WI38 (cell line): ENCODE results near the gene PLA2G2D.

Experiments used
- H3K4me3 ChIP-seq: 2 replicates; pipeline ENCODE4 v1.5.1; 2011; ENCODE audit warnings: low read depth, mild to moderate bottlenecking, control low read depth, low read length
- CTCF ChIP-seq: IDR thresholded peaks from 2 replicates; pipeline ENCODE4 v1.5.1; 2012; ENCODE audit warnings: low read depth, mild to moderate bottlenecking, control low read depth, low read length

PLA2G2D gene

GRCh38 chr1:20141466-20141865 lies 22.1 kb upstream of the PLA2G2D start:
- TF ChIP-seq CTCF, result no peak
- no peak overlapping the region for H3K4me3 ChIP-seq

GRCh38 chr1:20141001-20141400 lies 21.7 kb upstream of the PLA2G2D start:
- TF ChIP-seq CTCF, result no peak
- no peak overlapping the region for H3K4me3 ChIP-seq

DNA sequence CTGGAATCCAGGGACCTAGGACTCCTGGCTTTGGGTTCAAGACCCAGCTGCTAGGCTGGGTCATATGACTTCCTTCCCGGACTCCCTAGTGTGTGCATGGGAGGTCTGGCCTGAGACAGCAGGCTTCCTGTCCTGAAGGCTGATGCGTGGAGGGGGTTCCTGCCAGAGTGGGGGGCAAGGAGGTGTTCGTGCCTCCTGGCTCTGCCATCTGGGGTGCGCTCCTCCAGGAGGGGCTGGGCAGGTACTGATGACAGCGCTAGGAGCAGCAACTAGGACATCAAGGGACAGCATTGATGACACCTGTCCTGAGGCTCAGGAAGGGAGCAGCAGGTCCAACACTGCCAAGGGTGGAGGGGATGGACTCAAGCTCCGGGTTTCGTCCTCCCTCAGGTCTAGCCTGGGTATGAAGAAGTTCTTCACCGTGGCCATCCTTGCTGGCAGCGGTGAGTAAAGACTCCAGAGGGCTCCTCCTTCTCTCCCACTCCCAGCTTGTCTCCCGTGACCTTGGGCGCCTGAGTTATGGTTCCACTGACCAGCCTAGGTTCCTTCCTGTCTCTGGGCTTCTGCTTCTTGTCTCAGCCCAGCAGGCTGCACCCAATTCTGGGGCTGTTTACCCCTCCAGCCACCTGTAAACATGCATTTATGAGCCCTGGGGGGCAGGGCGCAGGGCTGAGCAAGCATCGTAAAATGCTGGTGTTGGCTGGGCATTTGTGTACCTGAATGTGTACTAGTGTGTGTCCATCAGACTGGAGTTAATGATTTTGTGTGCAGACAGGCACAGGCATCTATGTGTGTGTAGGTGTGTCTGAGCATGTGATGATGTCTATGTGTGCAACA lies 20.7 kb upstream of the PLA2G2D start:
- TF ChIP-seq CTCF, result no peak

DNA sequence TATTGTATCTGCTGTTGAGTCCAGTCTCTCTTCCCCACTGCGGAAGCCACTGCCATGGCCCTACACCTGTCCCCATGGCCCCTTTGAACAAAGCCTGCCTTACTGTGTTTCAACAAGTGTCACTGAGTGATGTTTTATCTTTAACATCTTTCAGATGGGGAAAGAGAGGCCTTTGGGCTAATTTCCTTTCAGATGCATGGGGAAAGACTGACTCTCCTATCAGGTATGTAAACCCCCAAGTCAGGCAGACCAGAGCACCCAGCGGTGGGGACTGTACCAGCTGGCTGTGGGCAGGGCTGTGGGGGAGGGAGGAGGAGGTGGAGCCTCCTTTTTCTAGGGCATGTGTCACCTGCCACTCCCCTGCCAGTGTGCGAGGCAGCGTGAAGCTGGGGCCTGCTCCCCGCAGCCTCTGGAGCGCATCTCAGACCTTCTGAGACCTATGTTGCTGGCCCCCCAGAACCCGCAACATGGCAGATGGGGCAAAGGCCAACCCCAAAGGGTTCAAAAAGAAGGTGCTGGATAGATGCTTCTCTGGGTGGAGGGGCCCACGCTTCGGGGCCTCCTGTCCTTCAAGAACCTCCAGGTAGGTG lies 19.7 kb upstream of the PLA2G2D start, which contains the start of gene PLA2G2F:
PLA2G2F (plus strand) TSS at position 363 of the 590 bp plus-strand sequence; CDS start at position 468, 105 bp downstream.
- no peak within 1 kb of the TSS for H3K4me3 ChIP-seq
- no peak for TF ChIP-seq CTCF

More for the DNA sequence above, 20.7 kb upstream of the PLA2G2D start:
- no peak overlapping the region for H3K4me3 ChIP-seq

DNA sequence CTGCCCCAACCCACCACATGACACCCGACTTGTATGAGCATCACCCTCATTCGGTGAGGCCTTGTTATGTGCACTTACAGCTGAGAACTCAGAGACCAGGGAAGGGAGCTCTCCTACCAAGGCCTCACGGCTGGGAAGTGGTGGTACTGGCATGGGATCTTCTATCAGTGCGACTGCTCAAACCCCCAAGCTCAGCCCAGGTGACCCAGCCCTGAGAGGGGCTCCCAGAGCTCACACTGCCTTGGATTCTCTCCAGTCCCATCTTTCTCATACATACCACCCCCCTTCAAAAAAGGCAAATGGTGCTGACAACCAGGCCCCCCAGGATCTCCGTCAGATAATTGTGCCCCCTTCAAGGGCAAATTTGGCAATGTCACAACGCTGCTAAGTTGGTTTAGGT lies 19.0 kb upstream of the PLA2G2D start:
- no peak overlapping the region for H3K4me3 ChIP-seq
- no peak for TF ChIP-seq CTCF

DNA sequence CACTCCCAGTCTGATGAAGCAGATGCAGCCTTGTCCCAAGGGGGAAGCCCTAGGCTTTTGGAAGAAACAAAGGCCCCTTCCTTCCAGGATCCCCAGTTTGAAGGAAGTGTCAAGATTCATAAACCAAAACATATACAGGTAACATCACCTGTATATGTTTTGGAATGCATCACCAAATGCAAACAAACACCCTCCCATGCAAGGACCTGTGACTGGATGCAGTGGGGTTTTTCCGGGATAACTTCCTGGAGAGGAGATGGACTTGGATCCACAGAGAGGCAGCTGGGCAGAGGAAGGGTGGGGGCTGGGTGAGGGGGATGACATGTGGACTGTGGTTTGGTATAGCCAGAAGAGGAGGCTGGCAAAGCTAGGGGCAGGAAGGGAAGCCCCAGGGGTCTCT lies 18.3 kb upstream of the PLA2G2D start:
- no peak for TF ChIP-seq CTCF
- H3K4me3 ChIP-seq, result no peak overlapping the region

DNA sequence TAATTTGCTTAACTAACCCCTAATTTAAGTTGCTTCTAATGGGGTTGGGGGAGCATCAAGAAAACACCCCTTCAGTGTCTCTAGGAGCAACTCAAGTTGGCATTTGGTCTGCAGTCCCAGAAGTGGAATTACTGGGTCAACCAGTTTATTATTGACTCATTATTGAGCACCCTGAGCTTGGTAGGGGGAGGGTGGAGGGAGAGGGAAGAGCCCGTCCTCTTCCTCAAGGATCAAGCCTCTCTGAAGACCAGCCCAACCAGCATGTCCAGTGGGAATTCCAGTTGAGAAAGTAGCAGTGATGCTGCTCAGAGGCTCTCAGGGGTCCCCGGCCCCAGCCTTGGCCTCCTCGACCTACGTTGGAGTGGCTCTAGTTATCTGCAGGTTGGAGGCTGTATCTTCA lies 17.7 kb upstream of the PLA2G2D start:
- TF ChIP-seq CTCF, result no peak
- no peak overlapping the region for H3K4me3 ChIP-seq
